Mesendoderm (in vitro differentiated cells): ENCODE data around the gene AKT1.

Source experiments
- DNase-seq: peaks from one replicate; pipeline ENCODE4 v3.0.0; 2013
- H2AK5ac ChIP-seq: 2 replicates; pipeline ENCODE4 v1.6.1; 2013; ENCODE audit warnings: low read length, inconsistent platforms
- H2BK120ac ChIP-seq: 2 replicates; pipeline ENCODE4 v1.6.1; 2013; ENCODE audit warnings: low read depth, mild to moderate bottlenecking, low read length, moderate library complexity, mixed read lengths
- H2BK15ac ChIP-seq: replicated peaks from 2 replicates; pipeline ENCODE4 v1.6.1; 2013; ENCODE audit warnings: low read depth, mild to moderate bottlenecking, moderate library complexity
- H2BK5ac ChIP-seq: 2 replicates; pipeline ENCODE4 v1.6.1; 2013; ENCODE audit warnings: low read length, inconsistent platforms
- H3K18ac ChIP-seq: 2 replicates; pipeline ENCODE4 v1.6.1; 2013; ENCODE audit warnings: mild to moderate bottlenecking, low read length, mixed read lengths
- H3K23ac ChIP-seq: one replicate; pipeline ENCODE4 v1.6.1; 2013; ENCODE audit warnings: low read length
- H3K27ac ChIP-seq: 2 replicates; pipeline ENCODE4 v1.5.1; 2013; ENCODE audit warnings: low read depth, mild to moderate bottlenecking, inconsistent platforms, low read length, moderate library complexity
- H3K27me3 ChIP-seq: 2 replicates; pipeline ENCODE4 v1.6.1; 2013; ENCODE audit warnings: low read length, control low read depth, mild to moderate bottlenecking, inconsistent platforms; ENCODE audit not compliant: insufficient read depth, poor library complexity
- H3K36me3 ChIP-seq: 2 replicates; pipeline ENCODE4 v1.6.1; 2013; ENCODE audit warnings: low read length, inconsistent platforms; ENCODE audit not compliant: control insufficient read depth, insufficient read depth
- H3K4ac ChIP-seq: one replicate; pipeline ENCODE4 v1.6.1; 2013; ENCODE audit warnings: low read depth, mild to moderate bottlenecking, low read length, moderate library complexity
- H3K4me1 ChIP-seq: 2 replicates; pipeline ENCODE4 v1.6.1; 2013; ENCODE audit warnings: low read depth, low read length, inconsistent platforms; ENCODE audit not compliant: control insufficient read depth
- H3K4me2 ChIP-seq: 2 replicates; pipeline ENCODE4 v1.6.1; 2013; ENCODE audit warnings: low read length
- H3K4me3 ChIP-seq: 2 replicates; pipeline ENCODE4 v1.5.1; 2013; ENCODE audit warnings: mild to moderate bottlenecking, low read length
- H3K56ac ChIP-seq: one replicate; pipeline ENCODE4 v1.6.1; 2013; ENCODE audit warnings: low read length
- H3K79me1 ChIP-seq: 2 replicates; pipeline ENCODE4 v1.6.1; 2013; ENCODE audit warnings: low read length, inconsistent platforms
- H3K79me2 ChIP-seq: 2 replicates; pipeline ENCODE4 v1.6.1; 2013; ENCODE audit warnings: mild to moderate bottlenecking, low read length; ENCODE audit not compliant: control insufficient read depth, insufficient read depth
- H3K9ac ChIP-seq: 2 replicates; pipeline ENCODE4 v1.6.1; 2013; ENCODE audit warnings: low read length, inconsistent platforms
- H4K5ac ChIP-seq: one replicate; pipeline ENCODE4 v1.6.1; 2013; ENCODE audit warnings: low read length
- H4K8ac ChIP-seq: one replicate; pipeline ENCODE4 v1.6.1; 2013; ENCODE audit warnings: low read depth, mild to moderate bottlenecking, control low read depth, low read length, moderate library complexity
- WGBS: extraction: QIAGEN DNeasy Blood & Tissue Kit; methylation state at CpG from one replicate; pipeline ENCODE4 v1.1.7; 2013; ENCODE audit warnings: low lambda C conversion rate, missing lambda C conversion rate; ENCODE audit not compliant: insufficient coverage; ENCODE audit errors: extremely low coverage; 5-methylcytosine and 5-hydroxymethylcytosine counted together

Gene AKT1

GRCh38 chr14:104826189-104826860, 30.8 kb upstream of the AKT1 start:
- peak overlapping the region; percentile 92 for H3K4me2 ChIP-seq
- no peak overlapping the region for H4K5ac ChIP-seq
- no peak overlapping the region for H2BK5ac ChIP-seq
- DNase-seq, result peak; percentile 84
- no peak overlapping the region for H2BK120ac ChIP-seq
- peak overlapping the region; percentile 91 for H3K56ac ChIP-seq
- H3K9ac ChIP-seq, result peak overlapping the region; percentile 80
- H2BK15ac ChIP-seq, result no peak overlapping the region
- H4K8ac ChIP-seq, result no peak overlapping the region
- no peaks in the 10 kb centered on the region for H3K4me1 ChIP-seq
- no peaks in the 10 kb centered on the region for H3K36me3 ChIP-seq
- H3K4me3 ChIP-seq, result peak overlapping the region; percentile 42
- no peaks in the 10 kb centered on the region for H3K79me2 ChIP-seq
- H3K79me1 ChIP-seq, result no peaks in the 10 kb centered on the region
- no CpG with 5 or more reads among the region's 54 CpGs for WGBS
- H3K27me3 ChIP-seq, result peaks cover 2% of the 10 kb centered on the region
- no peak overlapping the region for H2AK5ac ChIP-seq
- peak overlapping the region; percentile 26 for H3K4ac ChIP-seq
- no peak overlapping the region for H3K23ac ChIP-seq
- H3K18ac ChIP-seq, result peak overlapping the region; percentile 85
- H3K27ac ChIP-seq, result no peak overlapping the region

GRCh38 chr14:104824353-104824997, 28.9 kb upstream of the AKT1 start:
- no peak overlapping the region for H3K9ac ChIP-seq
- 100% methylated on average over 2 of the region's 2 CpGs for WGBS
- no peak overlapping the region for H4K5ac ChIP-seq
- peaks cover 2% of the 10 kb centered on the region for H3K4me1 ChIP-seq
- no peak overlapping the region for H4K8ac ChIP-seq
- peaks cover 2% of the 10 kb centered on the region for H3K27me3 ChIP-seq
- H3K4me2 ChIP-seq, result no peak overlapping the region
- no peak overlapping the region for H2BK120ac ChIP-seq
- no peaks in the 10 kb centered on the region for H3K79me1 ChIP-seq
- no peak overlapping the region for H3K4ac ChIP-seq
- no peak overlapping the region for H2BK15ac ChIP-seq
- no peak overlapping the region for H3K56ac ChIP-seq
- H3K18ac ChIP-seq, result no peak overlapping the region
- no peak for DNase-seq
- no peak overlapping the region for H2AK5ac ChIP-seq
- no peak overlapping the region for H2BK5ac ChIP-seq
- no peaks in the 10 kb centered on the region for H3K36me3 ChIP-seq
- H3K27ac ChIP-seq, result no peak overlapping the region
- no peaks in the 10 kb centered on the region for H3K79me2 ChIP-seq
- no peak overlapping the region for H3K4me3 ChIP-seq
- no peak overlapping the region for H3K23ac ChIP-seq

- Histone ChIP-seq H3K79me1 (no peaks in the 10 kb centered on the region), H3K27ac (no peak overlapping the region), H3K4me2 (no peak overlapping the region), H3K4me1 (peaks cover 2% of the 10 kb centered on the region), H2BK120ac (no peak overlapping the region), H3K4me3 (no peak overlapping the region), H2BK5ac (no peak overlapping the region), H4K8ac (no peak overlapping the region), H3K4ac (no peak overlapping the region), H3K23ac (no peak overlapping the region), H3K27me3 (peaks cover 2% of the 10 kb centered on the region), H3K56ac (no peak overlapping the region), H3K18ac (no peak overlapping the region), H4K5ac (no peak overlapping the region), H3K9ac (no peak overlapping the region), H3K79me2 (no peaks in the 10 kb centered on the region), H3K36me3 (no peaks in the 10 kb centered on the region), H2AK5ac (no peak overlapping the region), H2BK15ac (no peak overlapping the region)
- DNase-seq, result no peak
- WGBS, result no CpG with 5 or more reads among the region's 22 CpGs
Measured at GRCh38 chr14:104822821-104823615, 27.5 kb upstream of the AKT1 start.

- Histone ChIP-seq H3K4me3 (no peak overlapping the region), H2BK120ac (no peak overlapping the region), H3K4me2 (no peak overlapping the region), H3K9ac (no peak overlapping the region), H3K79me1 (no peaks in the 10 kb centered on the region), H3K18ac (no peak overlapping the region), H2BK15ac (no peak overlapping the region), H3K23ac (no peak overlapping the region), H3K4me1 (peaks cover 2% of the 10 kb centered on the region), H3K4ac (no peak overlapping the region), H3K79me2 (no peaks in the 10 kb centered on the region), H2AK5ac (no peak overlapping the region), H2BK5ac (no peak overlapping the region), H3K56ac (no peak overlapping the region), H4K8ac (no peak overlapping the region), H3K27ac (no peak overlapping the region), H3K27me3 (peaks cover 2% of the 10 kb centered on the region), H4K5ac (no peak overlapping the region), H3K36me3 (no peaks in the 10 kb centered on the region)
- no peak for DNase-seq
- WGBS, result no CpG with 5 or more reads among the region's 27 CpGs
Measured at GRCh38 chr14:104821971-104822608, 26.5 kb upstream of the AKT1 start.

DNA sequence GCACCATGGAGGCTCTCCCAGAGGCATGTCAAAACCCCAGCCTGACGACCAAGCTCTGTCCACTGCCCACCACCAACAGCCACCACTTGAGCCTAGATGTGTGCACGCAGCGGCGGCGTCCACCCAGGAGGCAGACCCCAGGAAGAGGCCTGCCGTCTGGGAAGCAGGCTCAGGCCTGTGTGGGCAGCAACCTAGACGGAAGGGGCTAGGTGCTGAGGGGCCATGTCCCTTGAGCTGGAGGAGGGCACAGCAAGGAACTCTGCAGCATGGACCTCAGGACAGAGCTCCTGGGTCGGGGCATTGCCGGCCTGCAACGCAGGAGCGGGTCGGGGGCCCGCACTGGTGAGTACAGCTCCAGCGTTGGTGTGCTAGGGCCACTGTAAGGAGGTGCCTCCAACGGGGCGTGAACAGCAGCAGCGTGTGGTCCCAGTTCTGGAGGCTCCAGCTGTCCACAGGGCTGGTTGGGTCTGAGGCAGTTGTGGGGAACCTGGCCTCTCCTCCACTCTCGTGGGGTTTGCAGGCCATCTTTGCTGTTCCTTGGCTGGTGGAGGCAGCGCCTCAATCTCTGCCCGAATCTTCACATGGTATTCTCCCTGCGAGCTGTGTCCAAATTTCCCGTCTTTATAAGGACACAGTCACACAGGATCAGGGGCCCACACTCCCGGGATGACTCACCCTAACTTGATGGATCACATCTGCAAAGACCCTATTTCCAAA, 25.8 kb upstream of the AKT1 start:
- no peak overlapping the region for H2BK120ac ChIP-seq

More for the DNA sequence above, 25.8 kb upstream of the AKT1 start:
- Histone ChIP-seq H2BK5ac (no peak overlapping the region), H3K4ac (no peak overlapping the region), H3K79me1 (no peaks in the 10 kb centered on the region), H3K56ac (peak overlapping the region; percentile 65), H3K18ac (no peak overlapping the region), H3K4me1 (peaks cover 6% of the 10 kb centered on the region), H4K5ac (no peak overlapping the region), H2BK15ac (no peak overlapping the region), H2AK5ac (no peak overlapping the region), H3K4me3 (no peak overlapping the region), H4K8ac (no peak overlapping the region), H3K79me2 (no peaks in the 10 kb centered on the region), H3K36me3 (no peaks in the 10 kb centered on the region), H3K4me2 (no peak overlapping the region), H3K27ac (no peak overlapping the region), H3K23ac (no peak overlapping the region), H3K9ac (peak overlapping the region; percentile 3), H3K27me3 (peaks cover 2% of the 10 kb centered on the region)
- no peak for DNase-seq
- no CpG with 5 or more reads among the region's 23 CpGs for WGBS
